OCI-LY3 (cell line): ENCODE measurements around the gene KCNIP1.
"Not testable (repeated sequence)": the region's sequence is repeated elsewhere in the genome, so short reads cannot be mapped to it uniquely, and the experiment has no call there.

Experiments used
- H2AFZ ChIP-seq: fragments of 200-600, 300-600 bp; shearing (Covaris generic); 2 replicates; pipeline ENCODE4 v1.6.0; 2014; ENCODE audit warnings: antibody characterized with exemption, low read depth, low read length
- H3K27ac ChIP-seq: fragments of 200-600, 300-600 bp; sonication (generic); 2 replicates; pipeline ENCODE4 v1.5.1; 2014; ENCODE audit warnings: mild to moderate bottlenecking, low read length, moderate library complexity, mixed read lengths
- H3K27me3 ChIP-seq: fragments of 200-600, 300-600 bp; sonication (generic); 2 replicates; pipeline ENCODE4 v1.6.1; 2014; ENCODE audit warnings: low read depth, low read length, mixed read lengths
- H3K36me3 ChIP-seq: fragments of 200-600, 300-600 bp; sonication (generic); replicated peaks from 2 replicates; pipeline ENCODE3; 2014; ENCODE audit warnings: low read depth, low read length, mixed read lengths
- H3K4me1 ChIP-seq: fragments of 300-600, 200-600 bp; sonication (generic); 2 replicates; pipeline ENCODE4 v1.6.1; 2014; ENCODE audit warnings: low read length, mixed read lengths
- H3K4me2 ChIP-seq: fragments of 200-600, 300-600 bp; sonication (generic); 2 replicates; pipeline ENCODE4 v1.6.1; 2014; ENCODE audit warnings: low read length, mixed read lengths
- H3K4me3 ChIP-seq: fragments of 300-600, 200-600 bp; sonication (generic); 2 replicates; pipeline ENCODE4 v1.5.1; 2014; ENCODE audit warnings: antibody characterized with exemption, mild to moderate bottlenecking, low read length, moderate library complexity
- H3K79me2 ChIP-seq: fragments of 300-600, 200-600 bp; shearing (Covaris generic); 2 replicates; pipeline ENCODE4 v1.6.1; 2014; ENCODE audit warnings: mild to moderate bottlenecking, low read length, mixed read lengths
- H3K9ac ChIP-seq: fragments of 300-600, 200-600 bp; shearing (Covaris generic); 2 replicates; pipeline ENCODE4 v1.6.0; 2014; ENCODE audit warnings: mild to moderate bottlenecking, low read length, moderate library complexity
- H3K9me3 ChIP-seq: fragments of 200-600, 300-600 bp; shearing (Covaris generic); 2 replicates; pipeline ENCODE4 v1.6.1; 2014; ENCODE audit warnings: low read length, mixed read lengths; ENCODE audit not compliant: insufficient read depth
- H4K20me1 ChIP-seq: fragments of 200-600, 300-600 bp; sonication (generic); 2 replicates; pipeline ENCODE4 v1.6.1; 2016; ENCODE audit warnings: low read length, mixed read lengths; ENCODE audit not compliant: insufficient read depth
- CTCF ChIP-seq: fragments of 200-600, 300-600 bp; sonication (generic); IDR thresholded peaks from 2 replicates; pipeline ENCODE4 v1.5.1; 2014; ENCODE audit warnings: antibody characterized with exemption, low read length, low read depth
- EZH2phosphoT487 ChIP-seq: fragments of 200-600 bp; shearing (Covaris generic); IDR thresholded peaks from 2 replicates; pipeline ENCODE4 v1.6.1; 2018; ENCODE audit warnings: antibody characterized with exemption, mixed run types, low read depth

The KCNIP1 gene

GRCh38 chr5:170761048-170761707 is 257.4 kb downstream of the KCNIP1 start:
- Histone ChIP-seq H3K4me1 (peaks cover 21% of the 10 kb centered on the region), H3K27ac (no peak overlapping the region), H2AFZ (no peak overlapping the region), H4K20me1 (no peaks in the 10 kb centered on the region), H3K36me3 (no peaks in the 10 kb centered on the region), H3K4me3 (no peak overlapping the region), H3K79me2 (no peaks in the 10 kb centered on the region), H3K27me3 (peaks cover 50% of the 10 kb centered on the region), H3K4me2 (no peak overlapping the region), H3K9me3 (no peaks in the 10 kb centered on the region), H3K9ac (no peak overlapping the region)
- no peak for TF ChIP-seq EZH2phosphoT487
- TF ChIP-seq CTCF = no peak

- Histone ChIP-seq H2AFZ (no peak overlapping the region), H3K9me3 (no peaks in the 10 kb centered on the region), H3K9ac (no peak overlapping the region), H3K27ac (no peak overlapping the region), H3K4me2 (no peak overlapping the region), H3K4me1 (peaks cover 20% of the 10 kb centered on the region), H3K4me3 (no peak overlapping the region), H3K36me3 (no peaks in the 10 kb centered on the region), H3K79me2 (no peaks in the 10 kb centered on the region), H4K20me1 (no peaks in the 10 kb centered on the region), H3K27me3 (peaks cover 46% of the 10 kb centered on the region)
- no peak for TF ChIP-seq EZH2phosphoT487
- no peak for TF ChIP-seq CTCF
Measured at GRCh38 chr5:170761708-170762066, 257.9 kb downstream of the KCNIP1 start.

- Histone ChIP-seq H3K27me3 (peaks cover 41% of the 10 kb centered on the region), H3K4me1 (peaks cover 14% of the 10 kb centered on the region)
- H3K36me3 ChIP-seq, H4K20me1 ChIP-seq, H3K4me3 ChIP-seq, H3K4me2 ChIP-seq, H2AFZ ChIP-seq, H3K9me3 ChIP-seq, H3K79me2 ChIP-seq, H3K9ac ChIP-seq, H3K27ac ChIP-seq: not testable (repeated sequence)
Measured at GRCh38 chr5:170762298-170762697, 258.5 kb downstream of the KCNIP1 start.

GRCh38 chr5:170765868-170766267 is 262.0 kb downstream of the KCNIP1 start:
- not testable (repeated sequence) for H3K36me3 ChIP-seq, H4K20me1 ChIP-seq, H3K79me2 ChIP-seq, H3K4me2 ChIP-seq, H3K9ac ChIP-seq, H3K27ac ChIP-seq, H3K4me1 ChIP-seq, H3K4me3 ChIP-seq, H3K9me3 ChIP-seq, H2AFZ ChIP-seq
- H3K27me3 ChIP-seq = peaks cover 40% of the 10 kb centered on the region

GRCh38 chr5:170769246-170769645 is 265.4 kb downstream of the KCNIP1 start:
- peaks cover 5% of the 10 kb centered on the region; the same call in 1 of the 2 replicates for H4K20me1 ChIP-seq
- H3K27ac ChIP-seq = no peak overlapping the region
- no peaks in the 10 kb centered on the region for H3K36me3 ChIP-seq
- H3K9ac ChIP-seq = no peak overlapping the region
- H3K9me3 ChIP-seq = no peaks in the 10 kb centered on the region
- H3K4me3 ChIP-seq = no peak overlapping the region
- H3K4me1 ChIP-seq = no peaks in the 10 kb centered on the region
- TF ChIP-seq EZH2phosphoT487 = no peak
- TF ChIP-seq CTCF = no peak
- H3K4me2 ChIP-seq = no peak overlapping the region
- H2AFZ ChIP-seq = no peak overlapping the region
- H3K79me2 ChIP-seq = no peaks in the 10 kb centered on the region
- H3K27me3 ChIP-seq = peaks cover 64% of the 10 kb centered on the region
